Astrocyte of the cerebellum (primary cell): Measurements from ENCODE around the gene PANK2.

Source experiments
- DNase-seq: peaks from one replicate; pipeline ENCODE4 v3.0.0-alpha.2; 2011; ENCODE audit warnings: low read depth
- H3K4me3 ChIP-seq: 2 replicates; pipeline ENCODE4 v1.5.1; 2011; ENCODE audit warnings: mild to moderate bottlenecking, low read depth, low read length, moderate library complexity
- CTCF ChIP-seq: IDR thresholded peaks from 2 replicates; pipeline ENCODE4 v1.5.1; 2012; ENCODE audit warnings: low read length, low read depth, moderate library complexity, mild to moderate bottlenecking; ENCODE audit errors: missing control alignments
- in situ Hi-C: cut with HindIII; loops from 2 replicates; pipeline ENCODE4 v1.10.0; 2017; ENCODE audit warnings: low sequenced_read_pairs

Gene PANK2

DNA sequence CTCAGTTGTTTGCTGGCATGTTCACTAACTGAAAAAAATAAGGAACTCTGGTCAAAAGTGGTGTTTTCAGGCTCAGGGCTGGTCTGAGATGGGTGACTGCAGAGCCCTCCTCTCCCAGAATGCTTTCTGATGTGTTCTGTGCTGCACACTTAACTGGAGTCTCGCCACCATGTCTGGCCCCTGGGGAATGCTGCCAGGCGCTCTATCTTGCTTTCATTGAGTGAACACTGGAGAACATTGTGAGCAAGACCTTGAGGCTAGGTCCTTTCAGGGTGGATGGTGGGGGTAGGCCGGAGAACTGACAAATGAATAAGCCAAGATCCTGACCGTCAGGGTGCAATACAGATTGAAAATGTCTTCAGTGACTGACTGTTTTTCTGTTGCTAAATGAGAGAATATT lies 19.5 kb downstream of the PANK2 start:
- in situ Hi-C loops = no loop called here

GRCh38 chr20:3909952-3910366 lies 20.8 kb downstream of the PANK2 start:
- in situ Hi-C loops = no loop called here
- TF ChIP-seq CTCF = no peak
- no peak for DNase-seq
- H3K4me3 ChIP-seq = no peak overlapping the region

More for the DNA sequence above, 19.5 kb downstream of the PANK2 start:
- no peak for TF ChIP-seq CTCF
- no peak overlapping the region for H3K4me3 ChIP-seq
- no peak for DNase-seq

DNA sequence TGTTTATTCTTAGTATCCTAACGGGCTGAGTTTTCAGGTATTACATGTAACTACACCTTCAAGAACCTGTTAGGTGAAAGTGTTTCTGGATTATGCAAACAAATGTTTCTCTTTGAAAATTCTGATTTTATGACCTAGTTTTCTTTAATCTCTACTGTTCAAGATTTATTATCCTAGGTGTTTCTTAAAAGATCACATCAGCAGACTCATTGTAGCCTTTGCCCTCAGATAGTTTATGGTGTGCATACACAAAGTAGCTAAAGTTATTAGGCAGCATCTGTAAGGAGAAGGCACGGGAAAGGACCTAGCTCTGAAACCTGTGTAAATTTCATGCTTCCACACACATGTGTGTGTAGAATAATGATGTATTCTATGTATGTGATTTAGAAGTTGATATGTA lies 21.7 kb downstream of the PANK2 start:
- no peak for TF ChIP-seq CTCF
- H3K4me3 ChIP-seq = no peak overlapping the region
- DNase-seq = no peak
- in situ Hi-C loops = no loop called here

GRCh38 chr20:3911956-3912355 lies 22.8 kb downstream of the PANK2 start:
- no peak overlapping the region for H3K4me3 ChIP-seq
- in situ Hi-C loops = no loop called here
- DNase-seq = no peak
- TF ChIP-seq CTCF = no peak

DNA sequence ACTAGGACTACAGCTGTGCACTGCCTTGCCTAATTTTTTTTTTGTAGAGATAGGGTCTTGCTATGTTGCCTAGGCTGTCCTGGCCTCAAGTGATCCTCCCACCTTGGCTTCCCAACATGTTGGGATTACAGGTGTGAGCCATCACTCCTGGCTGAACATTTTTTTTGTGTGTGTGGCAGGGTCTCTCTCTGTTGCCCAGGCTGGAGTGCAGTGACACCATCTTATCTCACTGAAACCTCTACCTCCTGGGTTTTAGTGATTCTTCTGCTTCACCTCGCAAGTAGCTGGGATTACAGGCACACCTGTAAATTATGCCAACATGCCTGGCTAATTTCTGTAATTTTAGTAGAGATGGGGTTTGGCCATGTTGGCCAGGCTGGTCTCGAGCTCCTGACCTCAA lies 25.3 kb downstream of the PANK2 start:
- in situ Hi-C loops = no loop called here
- no peak overlapping the region for H3K4me3 ChIP-seq
- TF ChIP-seq CTCF = no peak
- DNase-seq = no peak

- in situ Hi-C loops = no loop called here
Measured at GRCh38 chr20:3915691-3916090, 26.5 kb downstream of the PANK2 start.

More at GRCh38 chr20:3915691-3916090, 26.5 kb downstream of the PANK2 start:
- TF ChIP-seq CTCF = no peak
- no peak for DNase-seq
- no peak overlapping the region for H3K4me3 ChIP-seq
